Measurements from ENCODE around the gene FOXI2.

FOXI2 gene

DNA sequence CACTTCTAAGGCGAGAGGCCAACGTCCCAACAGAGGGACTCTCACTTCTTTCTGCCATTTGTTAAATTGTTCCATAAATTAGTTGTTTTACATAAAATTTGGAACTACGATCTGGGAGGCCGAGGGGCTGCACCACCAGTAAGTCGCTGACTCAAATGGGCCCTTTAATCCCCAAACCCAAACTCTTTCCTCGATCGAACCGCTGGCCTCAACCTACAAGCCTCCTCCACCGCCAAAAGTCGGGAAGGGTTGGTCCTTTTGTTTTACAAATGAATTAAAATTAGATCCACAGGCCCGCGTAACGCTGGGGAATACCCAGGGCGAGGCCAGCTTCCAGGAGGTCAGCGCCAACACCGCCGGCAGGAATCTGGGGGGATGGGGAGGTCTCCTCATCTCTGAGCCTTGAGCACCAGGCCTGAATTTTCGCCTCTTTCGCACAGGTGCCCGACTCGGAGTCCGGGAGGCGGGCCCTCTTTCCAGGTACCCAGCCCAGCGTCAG is 1.2 kb upstream of the FOXI2 start:
- TF ChIP-seq GATA3 (IDR thresholded peaks at IDR 0.05; ENCODE audit: low read depth, low read length) (no peak), GATA2 (IDR thresholded peaks at IDR 0.05; ENCODE audit: low read depth, low read length) (no peak)

DNA sequence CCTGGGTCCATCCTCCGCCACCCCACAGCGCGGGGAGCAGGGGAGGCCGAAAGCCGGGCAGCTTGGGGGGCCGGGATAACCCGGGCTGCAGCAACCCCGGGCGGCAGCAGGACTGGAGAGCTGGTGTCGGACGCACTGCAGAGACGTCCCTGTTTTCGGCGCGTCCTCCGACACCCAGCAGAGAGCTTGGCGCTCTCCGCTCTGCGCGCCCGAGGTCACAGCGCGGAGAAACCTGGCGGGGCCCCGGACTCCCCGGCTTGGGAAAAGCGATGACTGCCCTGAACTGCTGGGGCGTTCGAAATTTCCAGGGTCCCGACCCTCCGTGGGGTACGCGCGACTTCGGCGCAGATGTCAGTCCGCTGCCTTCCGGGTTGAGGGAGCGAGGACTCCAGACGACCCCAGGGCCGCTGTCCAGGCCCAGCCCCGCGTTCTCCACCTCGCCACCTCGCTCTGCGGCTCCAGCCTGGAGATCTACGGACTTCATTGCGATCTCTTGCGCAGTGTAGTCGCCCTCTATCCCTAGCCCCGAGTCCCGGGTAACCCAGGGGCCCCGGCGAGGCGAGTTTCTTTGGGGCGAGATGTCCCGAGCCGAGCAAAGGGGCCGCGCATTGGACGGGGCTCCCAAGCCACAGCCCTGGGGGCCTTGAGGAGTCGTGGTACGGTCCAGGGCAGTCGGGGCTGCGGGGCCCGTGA is 617 bp upstream of the FOXI2 start:
- TF ChIP-seq GATA2 (IDR thresholded peaks at IDR 0.05; ENCODE audit: low read depth, low read length), result no peak
- no peak for TF ChIP-seq GATA3 (IDR thresholded peaks at IDR 0.05; ENCODE audit: low read depth, low read length)

DNA sequence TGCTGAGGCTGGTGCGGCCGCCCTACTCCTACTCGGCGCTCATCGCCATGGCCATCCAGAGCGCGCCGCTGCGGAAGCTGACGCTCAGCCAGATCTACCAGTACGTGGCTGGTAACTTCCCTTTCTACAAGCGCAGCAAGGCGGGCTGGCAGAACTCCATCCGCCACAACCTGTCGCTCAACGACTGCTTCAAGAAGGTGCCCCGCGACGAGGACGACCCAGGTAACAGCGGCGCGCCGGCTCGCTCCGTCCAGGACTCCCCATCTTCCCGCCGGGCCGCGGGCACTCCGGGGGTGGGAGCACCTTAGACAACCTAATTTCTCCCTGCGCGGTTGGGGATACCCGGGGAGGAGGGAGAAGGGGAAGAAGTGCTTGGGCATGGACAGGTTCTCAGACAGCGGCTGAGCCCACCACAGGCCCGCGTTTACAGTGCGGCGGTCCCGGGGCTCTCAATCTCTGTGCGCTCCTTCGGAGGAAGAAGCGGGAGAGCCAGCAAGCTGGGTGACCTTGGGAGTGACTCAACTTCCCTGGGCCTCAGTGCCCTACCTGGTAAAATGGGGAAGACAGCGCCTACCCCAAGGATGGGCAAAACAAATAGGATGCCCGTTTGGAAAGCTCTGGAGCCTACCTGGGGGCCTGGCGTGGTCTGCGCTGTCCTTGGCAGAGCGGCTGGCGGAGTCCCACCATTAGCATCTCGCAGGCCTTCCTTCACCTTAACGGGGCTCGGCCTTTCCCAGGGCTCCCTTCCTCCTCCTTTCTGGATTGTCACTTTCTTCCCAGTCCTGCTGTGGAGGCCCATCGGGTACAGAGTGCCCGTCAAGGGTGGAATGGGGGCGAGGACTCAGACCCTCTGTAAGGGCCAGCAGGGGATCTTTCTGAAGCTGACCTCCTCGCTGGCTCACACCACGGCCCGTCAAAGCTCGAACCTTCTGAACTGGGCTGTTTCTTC is 852 bp downstream of the FOXI2 start:
- TF ChIP-seq GATA3 (IDR thresholded peaks at IDR 0.05; ENCODE audit: low read depth, low read length) (no peak), GATA2 (IDR thresholded peaks at IDR 0.05; ENCODE audit: low read depth, low read length) (no peak)

GRCh38 chr10:127738512-127739424 is 1.8 kb downstream of the FOXI2 start:
- no peak for TF ChIP-seq GATA3 (IDR thresholded peaks at IDR 0.05; ENCODE audit: low read depth, low read length)
- no peak for TF ChIP-seq GATA2 (IDR thresholded peaks at IDR 0.05; ENCODE audit: low read depth, low read length)

DNA sequence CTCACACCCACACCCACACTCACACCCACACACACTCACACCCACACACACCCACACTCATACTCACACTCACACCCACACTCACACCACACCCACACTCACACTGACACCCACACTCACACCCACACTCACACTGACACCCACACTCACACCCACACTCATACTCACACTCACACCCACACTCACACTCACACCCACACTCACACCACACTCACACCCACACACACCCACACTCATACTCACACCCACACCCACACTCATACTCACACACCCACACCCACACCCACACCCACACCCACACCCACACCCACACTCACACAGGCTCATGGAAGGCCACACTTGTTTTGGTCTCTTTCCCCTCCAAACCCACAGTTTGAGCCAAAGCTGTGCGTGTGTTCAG is 2.9 kb downstream of the FOXI2 start:
- TF ChIP-seq GATA3 (IDR thresholded peaks at IDR 0.05; ENCODE audit: low read depth, low read length) (no peak), GATA2 (IDR thresholded peaks at IDR 0.05; ENCODE audit: low read depth, low read length) (no peak)

DNA sequence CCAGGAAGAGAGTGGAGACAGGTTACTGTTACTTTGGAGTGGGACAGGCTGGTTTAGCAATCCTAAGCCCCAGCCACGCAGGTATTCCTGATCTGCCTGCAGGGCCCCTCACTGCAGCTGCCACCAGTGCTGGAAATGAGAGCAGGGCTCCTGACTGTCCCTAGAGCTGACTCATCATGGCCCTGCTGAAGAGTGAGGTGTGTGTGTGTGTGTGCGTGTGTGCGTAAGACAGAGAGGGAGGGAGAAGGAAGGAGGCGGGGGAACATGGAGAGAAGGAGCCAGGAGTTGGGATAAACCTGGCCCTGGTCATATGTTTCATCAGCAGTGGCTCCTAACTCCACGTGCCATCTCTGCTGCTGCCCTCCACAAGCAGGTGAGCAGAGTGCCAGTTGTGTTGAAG is 3.6 kb downstream of the FOXI2 start:
- TF ChIP-seq GATA2 (IDR thresholded peaks at IDR 0.05; ENCODE audit: low read depth, low read length), result no peak
- no peak for TF ChIP-seq GATA3 (IDR thresholded peaks at IDR 0.05; ENCODE audit: low read depth, low read length)

DNA sequence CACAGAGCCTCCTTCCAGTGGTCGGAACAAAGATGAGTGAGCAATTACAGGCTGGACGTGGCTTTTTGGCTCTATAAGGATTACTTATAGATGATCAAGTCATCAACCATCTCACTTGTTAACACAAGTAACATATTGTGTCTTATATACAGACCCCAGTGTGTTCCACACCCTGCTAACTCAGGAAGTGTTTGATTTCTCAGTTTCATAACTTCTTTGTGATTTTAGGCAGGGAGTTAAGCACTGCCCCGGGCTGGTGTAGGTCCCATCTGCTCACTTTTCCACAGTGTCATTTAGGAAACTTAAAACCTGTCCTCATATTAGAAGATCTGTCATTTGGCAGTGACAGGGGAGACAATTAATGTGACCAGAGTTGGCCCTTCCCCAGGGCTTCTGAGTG is 6.2 kb downstream of the FOXI2 start:
- TF ChIP-seq GATA2 (IDR thresholded peaks at IDR 0.05; ENCODE audit: low read depth, low read length) (no peak), GATA3 (IDR thresholded peaks at IDR 0.05; ENCODE audit: low read depth, low read length) (no peak)

DNA sequence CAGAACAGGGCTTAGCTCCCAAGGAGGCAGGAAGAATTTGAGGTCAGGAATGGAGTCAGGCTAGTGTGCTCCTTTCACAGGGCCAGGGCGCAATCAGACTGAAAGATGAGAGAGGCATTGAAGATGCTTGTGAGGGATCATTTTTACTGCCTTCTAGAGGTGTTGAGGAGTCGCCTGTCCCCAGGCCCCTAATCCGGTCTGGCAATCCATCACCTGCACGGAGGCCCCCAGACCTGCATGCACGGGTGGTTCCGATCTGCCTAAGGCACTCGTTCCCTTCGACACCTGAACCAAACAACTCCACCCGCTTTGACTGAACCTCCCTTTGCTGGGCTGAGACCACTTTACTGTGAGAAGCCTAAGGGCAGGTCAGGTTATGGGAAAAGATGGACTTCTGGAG is 8.0 kb downstream of the FOXI2 start:
- TF ChIP-seq GATA3 (IDR thresholded peaks at IDR 0.05; ENCODE audit: low read depth, low read length), result no peak
- TF ChIP-seq GATA2 (IDR thresholded peaks at IDR 0.05; ENCODE audit: low read depth, low read length), result no peak

DNA sequence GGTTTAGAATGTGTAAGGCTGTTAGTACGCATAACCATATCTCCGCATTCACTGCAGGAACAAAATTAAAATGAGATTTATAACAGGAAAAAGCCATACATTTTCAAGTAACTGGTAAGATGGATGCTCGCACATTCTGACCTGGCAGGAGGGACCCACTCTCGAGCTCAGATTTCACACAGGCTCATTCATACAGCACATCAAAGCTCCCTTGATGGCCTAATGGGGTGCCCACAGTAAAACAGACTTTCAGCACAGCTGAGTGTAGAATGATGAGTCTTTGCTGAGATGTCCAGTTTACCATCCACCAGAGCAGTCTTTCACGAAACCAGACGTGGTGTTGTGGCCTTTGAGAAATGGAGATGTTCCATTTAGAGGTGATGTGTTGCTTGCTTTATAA is 8.9 kb downstream of the FOXI2 start:
- TF ChIP-seq GATA3 (IDR thresholded peaks at IDR 0.05; ENCODE audit: low read depth, low read length) (no peak), GATA2 (IDR thresholded peaks at IDR 0.05; ENCODE audit: low read depth, low read length) (no peak)

DNA sequence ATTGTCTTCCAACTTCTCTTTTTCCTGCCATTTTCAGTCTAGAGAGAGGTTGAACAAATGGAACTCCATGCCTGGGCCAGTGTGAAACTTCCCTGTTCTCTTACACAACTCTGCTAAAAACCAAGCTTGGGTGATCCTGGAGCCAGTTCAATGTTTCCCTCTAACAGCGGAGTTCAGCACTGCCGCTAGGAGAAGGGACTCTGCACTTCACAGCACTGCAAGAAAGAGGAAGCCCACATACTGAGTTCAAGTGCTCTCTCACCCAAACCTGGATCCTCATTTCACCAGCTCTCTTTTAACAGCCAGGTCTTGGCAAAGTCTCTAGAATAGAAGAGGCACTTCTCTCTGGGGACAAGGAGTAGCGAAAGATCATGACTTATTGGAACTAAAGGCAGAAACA is 18.8 kb downstream of the FOXI2 start:
- TF ChIP-seq GATA2 (IDR thresholded peaks at IDR 0.05; ENCODE audit: low read depth, low read length) (no peak), GATA3 (IDR thresholded peaks at IDR 0.05; ENCODE audit: low read depth, low read length) (no peak)

GRCh38 chr10:127756264-127756663 is 19.3 kb downstream of the FOXI2 start:
- no peak for TF ChIP-seq GATA2 (IDR thresholded peaks at IDR 0.05; ENCODE audit: low read depth, low read length)
- no peak for TF ChIP-seq GATA3 (IDR thresholded peaks at IDR 0.05; ENCODE audit: low read depth, low read length)

DNA sequence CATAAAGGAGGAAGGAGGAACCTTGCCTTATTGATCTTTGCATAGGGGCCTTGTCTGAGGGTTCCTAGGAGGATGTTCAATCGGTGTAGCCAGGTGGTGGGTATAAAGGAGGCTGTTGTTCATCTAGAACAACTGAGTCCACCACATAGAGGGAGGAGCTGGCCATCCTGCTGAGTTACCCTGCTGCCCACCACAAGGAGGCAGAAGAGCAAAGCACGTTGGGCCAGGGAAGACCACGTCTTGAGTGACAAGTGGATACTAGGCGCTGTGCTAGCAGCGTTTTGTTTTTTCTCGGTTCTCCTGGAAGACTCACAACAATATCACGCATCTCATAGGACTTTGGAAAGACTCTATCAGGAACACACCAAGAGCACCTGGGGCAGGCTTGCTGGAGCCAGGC is 20.0 kb downstream of the FOXI2 start:
- TF ChIP-seq GATA2 (IDR thresholded peaks at IDR 0.05; ENCODE audit: low read depth, low read length), result no peak
- TF ChIP-seq GATA3 (IDR thresholded peaks at IDR 0.05; ENCODE audit: low read depth, low read length), result no peak

DNA sequence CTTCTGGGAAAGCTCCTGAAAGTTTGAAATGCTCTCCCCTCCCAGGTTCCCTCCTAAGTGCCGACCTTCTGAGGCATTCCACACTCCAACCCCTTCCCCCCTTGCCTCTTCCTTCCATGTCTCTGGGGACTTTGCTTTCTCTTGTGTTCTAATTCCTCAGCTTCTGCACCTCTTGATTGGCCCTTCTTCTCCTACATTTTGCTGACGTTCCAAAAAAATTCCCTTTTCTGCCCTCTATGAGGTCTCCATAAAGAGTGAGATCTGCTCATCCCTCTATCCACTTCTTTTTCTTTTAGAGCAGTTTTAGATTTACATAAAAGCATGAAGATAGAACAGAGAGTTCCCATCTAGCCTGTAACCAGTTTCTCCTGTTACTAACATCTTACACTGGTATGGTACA is 22.3 kb downstream of the FOXI2 start:
- TF ChIP-seq GATA3 (IDR thresholded peaks at IDR 0.05; ENCODE audit: low read depth, low read length) (no peak), GATA2 (IDR thresholded peaks at IDR 0.05; ENCODE audit: low read depth, low read length) (no peak)

GRCh38 chr10:127762925-127763324 is 25.9 kb downstream of the FOXI2 start:
- no peak for TF ChIP-seq GATA3 (IDR thresholded peaks at IDR 0.05; ENCODE audit: low read depth, low read length)
- TF ChIP-seq GATA2 (IDR thresholded peaks at IDR 0.05; ENCODE audit: low read depth, low read length), result no peak
